NCI-H1105 treated with DMSO at 0.1 percent for 48 hours (cell line): Measurements from ENCODE around the gene PLXNA1.

Experiments used
- DNase-seq: peaks from one replicate; lab custom pipeline; 2025; lab: John Stamatoyannopoulos, UW

Gene PLXNA1

DNA sequence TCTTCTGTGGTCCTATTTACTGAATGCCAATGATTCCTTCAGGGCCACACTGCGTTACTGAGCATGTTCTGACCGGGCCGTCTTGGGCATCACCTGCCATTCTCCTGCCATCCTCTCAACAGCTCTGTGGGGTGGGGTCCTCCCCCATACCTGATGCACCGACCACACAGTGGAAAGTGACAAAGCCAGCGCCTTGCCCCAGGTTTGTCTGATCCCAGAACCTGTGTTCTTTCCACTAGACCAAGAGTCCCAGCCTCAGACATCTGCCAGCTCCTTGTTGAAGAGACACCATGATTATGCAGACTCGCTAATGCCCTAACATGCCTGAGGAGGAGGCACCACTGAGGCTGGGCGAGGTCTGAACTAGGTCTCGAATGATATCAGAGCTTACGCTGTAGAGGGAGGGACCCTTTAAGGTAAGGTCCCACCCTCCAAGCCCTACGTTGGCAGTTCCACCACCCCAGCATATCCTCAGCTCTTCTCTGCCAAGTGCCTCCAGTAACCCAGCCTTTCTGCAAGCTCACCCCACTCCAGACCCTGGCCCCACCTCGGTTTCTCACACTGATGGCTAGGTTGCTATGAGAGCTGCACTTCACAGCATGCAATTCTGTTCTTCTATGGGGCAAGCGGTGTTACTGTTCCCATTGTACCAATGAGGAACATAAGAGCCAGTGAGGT, 29.8 kb upstream of the PLXNA1 start:
- DNase-seq, result no peak

DNA sequence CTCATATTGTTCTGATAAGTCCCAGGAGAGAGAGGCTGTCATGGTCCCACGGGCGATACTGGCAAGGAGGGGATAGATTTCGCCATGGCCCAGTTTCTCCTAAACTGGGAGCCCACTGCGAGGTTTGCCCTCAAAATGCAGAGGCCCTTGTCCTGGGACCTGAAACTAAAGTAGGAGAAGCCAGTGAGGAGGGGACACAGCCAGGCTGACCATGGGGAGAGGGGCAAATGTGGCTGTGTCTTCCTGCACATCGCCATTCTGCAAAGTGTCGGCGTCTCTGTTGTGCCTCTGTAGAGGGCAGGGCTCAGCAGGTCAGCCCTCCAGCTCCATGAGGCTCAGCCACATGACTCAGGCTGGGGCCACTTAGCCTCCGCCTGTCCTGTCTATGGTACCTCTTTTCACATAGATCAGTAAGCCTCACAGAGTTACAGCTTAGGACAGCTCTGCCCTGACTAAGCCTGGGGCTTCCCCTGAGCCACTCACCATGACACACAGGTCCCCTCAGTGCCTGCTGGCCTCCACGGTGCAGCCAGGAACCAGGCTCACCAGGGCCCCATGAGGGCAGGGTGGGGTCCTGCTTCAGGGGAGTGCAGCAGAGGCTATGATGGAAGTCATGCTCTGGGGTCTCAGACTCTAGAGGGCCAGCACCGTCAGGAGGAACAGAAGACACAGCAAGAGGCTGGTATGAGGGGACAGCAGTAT, 28.6 kb upstream of the PLXNA1 start:
- no peak for DNase-seq

DNA sequence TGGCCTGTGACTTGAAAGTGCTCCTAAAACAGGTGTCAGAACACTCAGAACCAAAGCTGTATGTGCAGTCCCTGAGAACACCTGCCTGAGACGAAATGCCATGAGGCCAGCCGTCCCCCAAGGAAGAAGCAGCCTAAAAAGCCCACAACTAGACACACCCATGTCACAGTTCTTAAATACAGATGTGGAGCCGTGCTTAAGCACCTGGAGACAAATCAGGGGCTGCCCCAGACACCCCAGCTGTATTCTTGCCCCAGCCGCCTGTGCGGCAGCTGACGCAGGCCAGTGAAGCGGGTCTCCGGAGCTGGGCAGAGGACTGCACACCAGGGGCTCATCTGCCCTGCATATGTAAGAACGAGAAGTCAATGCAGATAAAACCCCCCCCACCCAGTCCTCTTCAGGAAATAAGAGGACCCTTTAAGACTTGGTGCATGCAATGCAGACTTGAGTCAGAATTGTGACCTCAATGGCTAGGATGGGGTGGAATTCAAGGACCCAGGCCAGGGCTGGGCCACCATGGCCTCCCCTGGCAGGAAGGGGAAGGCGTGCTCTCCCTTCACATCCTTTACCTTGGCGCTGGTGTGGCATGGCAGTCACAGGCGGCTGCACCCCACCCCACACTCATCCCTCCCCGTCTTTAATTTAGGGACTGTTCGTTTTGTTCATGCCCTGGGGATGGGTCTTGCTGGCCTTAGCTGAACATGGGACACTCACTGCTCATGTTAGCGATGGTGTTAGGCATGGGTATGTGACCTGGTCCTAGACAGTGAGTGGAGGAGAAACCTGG, 27.7 kb upstream of the PLXNA1 start:
- DNase-seq, result no peak

DNA sequence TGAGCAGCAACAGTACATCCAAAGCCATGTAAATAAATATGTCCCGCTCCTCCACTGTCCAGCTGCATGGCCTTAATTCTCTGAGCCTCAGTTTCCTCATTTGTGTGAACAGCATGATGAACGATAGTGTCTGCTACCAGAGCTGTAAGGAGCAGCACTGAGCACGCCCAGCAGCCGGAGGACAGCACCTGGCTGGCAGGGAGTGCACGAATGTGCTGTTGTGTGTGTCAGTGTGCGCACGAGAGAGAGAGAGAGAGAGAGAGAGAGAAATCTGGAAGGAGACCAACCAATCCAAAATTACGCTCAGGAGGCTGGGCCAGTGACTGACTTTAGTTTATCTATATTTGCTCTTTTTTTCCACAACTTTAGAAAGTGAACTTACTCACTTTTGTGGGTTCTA, 26.6 kb upstream of the PLXNA1 start:
- DNase-seq, result no peak

DNA sequence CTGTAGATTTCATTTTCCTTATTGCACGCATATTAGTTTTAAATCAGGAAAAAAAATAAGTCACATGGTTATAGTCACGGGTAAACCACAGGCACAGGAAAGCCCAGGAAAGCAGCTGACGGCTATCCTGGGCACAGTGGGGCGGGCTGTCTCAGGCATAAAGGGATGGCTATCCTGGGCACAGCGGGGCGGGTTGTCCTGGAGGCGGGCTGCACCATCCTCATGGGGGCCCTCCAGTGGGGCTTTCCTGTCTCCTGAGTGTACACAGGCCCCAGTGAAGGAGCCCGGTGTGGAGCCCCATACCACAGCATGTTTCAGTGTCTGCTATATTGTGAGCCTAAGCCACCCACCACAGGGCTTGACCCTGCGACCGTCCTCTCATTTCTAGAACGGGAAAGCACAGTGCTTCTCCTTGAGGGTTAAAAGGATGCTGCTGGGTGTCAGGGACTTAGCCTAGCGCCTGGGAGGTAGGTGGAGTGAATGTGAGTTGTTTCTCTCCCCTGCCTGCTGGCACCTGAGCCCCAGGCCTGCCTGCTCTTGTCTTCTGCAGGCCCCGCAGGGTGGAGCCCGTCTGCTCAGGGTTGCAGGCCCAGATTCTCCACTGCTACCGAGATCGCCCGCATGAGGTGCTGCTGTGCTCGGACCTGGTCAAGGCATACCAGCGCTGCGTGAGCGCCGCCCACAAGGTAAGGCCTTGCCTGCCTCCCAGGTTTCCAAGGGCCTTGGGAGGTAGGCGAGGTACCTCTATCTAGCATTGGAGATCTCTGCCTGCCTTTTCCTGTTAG, 25.9 kb upstream of the PLXNA1 start:
- DNase-seq, result no peak

DNA sequence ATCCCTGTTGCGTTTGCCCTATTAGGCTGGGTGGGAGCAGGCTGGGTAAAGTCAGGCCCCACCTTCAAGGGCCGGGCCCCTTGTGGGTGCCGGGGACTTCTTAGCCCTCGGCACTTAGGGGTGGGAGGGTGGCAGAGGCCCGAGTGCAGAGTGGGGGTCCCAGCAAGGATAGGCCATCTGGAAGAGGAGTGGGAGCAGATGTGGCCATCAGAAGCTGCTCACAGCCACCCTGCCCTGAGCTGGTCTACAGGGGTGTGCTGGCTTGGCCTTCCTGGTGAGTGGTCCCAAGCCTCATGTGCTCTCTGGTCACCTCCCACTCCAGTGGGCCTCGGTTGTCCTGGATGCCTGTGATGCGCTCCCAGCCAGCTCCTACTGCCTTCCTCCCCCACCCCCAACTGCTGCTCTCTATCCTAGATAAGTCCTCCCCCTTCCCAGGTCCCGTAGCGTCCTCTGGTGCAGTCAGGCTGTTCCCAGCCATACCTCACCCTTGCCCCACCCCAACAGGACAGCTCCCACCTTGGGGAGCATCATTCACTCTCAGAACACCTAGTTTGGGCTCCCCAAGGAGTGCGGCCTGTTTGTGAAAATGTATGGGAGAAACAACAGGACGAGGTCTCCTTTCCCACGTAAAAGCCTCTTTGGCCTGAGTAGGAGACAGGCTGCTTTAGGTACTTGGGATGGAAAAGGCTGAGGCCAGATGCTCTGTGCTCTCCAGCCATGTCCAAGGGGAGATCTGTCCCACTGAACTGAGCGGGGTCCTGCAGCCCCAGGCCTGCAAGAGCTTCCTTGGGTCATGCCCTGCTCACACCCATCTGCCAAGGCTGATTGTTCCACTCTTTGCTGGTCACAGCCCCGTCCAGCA, 24.9 kb upstream of the PLXNA1 start:
- no peak for DNase-seq

DNA sequence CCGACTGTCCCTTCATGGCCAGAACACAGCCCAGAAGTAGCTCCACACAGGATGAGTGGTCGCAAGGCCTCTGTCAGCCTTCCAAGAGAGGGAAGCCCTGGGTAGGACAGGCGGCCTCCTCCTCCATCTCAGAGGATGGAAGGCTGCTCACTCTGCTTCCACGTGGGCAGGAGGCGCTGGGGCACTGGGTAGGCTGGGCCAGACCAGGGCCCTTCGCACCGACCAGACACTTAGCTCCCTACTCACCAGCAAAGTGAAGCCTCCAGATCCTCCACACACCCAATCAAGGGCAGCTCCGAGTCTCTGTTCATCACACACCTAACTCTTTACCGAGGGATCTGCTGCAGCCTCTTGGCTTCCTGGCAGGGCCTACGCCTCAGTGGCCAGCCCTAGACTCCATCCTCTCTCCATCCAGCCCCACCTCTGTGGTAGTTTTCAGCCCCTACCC, 24.3 kb upstream of the PLXNA1 start:
- DNase-seq, result no peak

DNA sequence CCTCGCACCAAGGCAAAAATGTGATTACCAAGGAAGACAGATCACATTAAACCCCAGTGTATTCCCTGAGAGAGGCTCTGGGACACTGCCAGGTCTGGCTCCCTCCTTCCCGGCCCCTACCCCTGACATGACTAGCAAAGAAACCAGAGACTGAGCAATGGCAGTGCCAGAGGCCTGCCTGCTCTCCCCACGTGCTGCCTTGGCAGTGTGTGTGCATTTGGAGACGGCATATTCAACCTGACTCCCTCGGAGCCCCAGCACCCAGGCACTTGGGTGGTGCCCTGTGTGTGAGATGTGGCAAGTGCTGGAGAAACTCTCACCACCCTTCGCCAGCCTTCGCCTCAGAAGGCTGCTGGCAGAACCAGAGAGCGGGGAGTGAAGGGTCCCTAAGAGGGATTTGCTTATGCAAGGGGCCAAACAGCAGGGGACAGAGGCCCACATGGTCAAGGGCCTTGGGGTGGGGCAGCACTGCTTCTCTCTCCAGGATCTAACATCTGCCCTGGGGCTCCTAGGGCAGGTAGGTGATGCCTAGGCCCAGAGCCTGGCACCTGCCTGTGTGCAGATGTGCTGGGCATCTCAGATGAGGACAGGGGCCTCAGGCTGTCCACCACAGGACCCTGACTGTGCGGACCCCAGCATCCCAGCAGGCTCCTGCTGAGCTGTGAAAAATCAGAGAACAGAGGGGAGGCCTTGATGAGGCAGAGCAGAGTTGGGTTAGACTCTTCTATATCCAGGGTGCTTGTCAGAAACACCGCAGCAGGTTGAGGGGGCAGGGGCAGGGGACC, 23.6 kb upstream of the PLXNA1 start:
- DNase-seq, result no peak

DNA sequence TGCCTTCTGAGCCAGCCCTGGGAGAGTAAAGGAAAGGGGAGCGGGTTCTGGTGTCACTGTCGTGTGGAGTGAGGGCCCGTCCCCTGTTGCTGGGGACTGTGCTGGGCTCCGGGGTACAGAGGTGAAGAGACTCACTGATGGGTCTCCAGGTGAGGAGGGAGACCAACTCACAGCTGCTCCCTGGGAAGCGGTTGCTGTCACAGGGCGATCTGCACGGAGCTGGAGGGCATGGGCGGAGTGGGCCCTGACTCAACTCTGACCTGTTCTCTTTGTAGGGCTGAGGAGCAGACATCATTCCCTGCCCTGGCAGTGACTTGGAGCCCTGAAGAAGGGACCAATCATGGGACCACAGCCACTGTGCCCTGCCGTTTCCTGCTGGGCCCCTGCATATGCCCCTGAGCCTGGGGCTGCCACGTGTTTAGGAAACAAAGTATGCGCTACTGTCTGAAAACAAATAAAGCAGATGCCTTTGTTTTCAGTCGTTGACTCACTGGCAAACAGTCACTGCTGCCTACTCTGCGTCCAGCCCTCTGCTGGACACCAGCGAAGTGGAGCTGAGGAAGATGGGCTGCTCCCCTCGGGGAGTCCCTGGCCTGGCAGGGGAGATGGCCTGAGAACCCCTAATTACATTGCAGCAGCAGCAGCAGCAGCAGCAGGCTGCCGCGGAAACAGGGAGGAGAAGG, 22.9 kb upstream of the PLXNA1 start:
- DNase-seq, result no peak

DNA sequence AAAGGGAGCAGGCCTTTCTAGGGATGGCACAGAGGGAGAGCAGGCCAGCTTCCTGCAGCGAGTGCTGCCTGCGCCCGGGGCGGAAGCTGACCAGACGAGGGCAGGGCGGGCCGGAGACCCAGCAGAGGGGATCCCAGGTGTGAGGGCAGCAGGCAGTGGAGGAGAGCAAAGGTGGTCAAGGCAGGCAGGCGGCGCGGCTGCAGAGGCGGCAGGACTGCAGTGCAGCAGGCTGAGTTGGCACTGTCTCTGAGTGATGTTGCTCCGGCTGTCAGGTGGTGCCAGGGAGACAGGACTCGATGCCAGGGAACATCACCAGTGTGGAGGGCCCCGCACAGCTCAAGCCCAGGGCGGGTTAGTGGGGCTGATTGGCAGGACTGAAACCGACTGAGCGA, 22.3 kb upstream of the PLXNA1 start:
- DNase-seq, result no peak

DNA sequence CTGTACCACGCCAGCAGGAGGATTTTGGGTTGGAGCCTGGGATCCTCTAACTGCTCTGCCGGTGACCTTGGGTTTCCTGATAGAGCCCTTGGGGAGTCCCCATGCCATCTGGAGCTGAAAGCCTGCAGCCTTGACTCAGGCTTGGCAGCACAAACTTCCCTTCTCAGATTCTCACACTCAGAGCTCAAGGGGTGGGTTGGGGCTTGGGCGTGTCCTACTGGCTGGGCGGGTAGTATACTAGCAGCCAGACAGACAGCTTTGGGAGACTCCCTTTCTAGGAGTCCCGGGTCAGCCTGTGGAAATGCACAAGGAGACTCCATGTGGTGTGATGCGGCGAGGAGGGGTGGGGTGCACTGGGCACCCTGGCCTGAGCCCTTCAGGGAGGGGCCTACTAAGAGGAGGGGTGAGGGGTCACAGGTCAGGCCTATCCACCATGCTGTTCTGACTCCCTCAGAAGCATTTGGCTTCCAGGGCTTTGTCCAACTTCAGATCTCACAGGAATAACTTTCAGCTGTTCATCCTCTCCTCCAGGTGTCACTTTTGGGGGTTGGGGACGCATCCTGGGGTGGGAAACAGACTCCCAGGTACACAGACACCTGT, 21.6 kb upstream of the PLXNA1 start:
- DNase-seq, result no peak

DNA sequence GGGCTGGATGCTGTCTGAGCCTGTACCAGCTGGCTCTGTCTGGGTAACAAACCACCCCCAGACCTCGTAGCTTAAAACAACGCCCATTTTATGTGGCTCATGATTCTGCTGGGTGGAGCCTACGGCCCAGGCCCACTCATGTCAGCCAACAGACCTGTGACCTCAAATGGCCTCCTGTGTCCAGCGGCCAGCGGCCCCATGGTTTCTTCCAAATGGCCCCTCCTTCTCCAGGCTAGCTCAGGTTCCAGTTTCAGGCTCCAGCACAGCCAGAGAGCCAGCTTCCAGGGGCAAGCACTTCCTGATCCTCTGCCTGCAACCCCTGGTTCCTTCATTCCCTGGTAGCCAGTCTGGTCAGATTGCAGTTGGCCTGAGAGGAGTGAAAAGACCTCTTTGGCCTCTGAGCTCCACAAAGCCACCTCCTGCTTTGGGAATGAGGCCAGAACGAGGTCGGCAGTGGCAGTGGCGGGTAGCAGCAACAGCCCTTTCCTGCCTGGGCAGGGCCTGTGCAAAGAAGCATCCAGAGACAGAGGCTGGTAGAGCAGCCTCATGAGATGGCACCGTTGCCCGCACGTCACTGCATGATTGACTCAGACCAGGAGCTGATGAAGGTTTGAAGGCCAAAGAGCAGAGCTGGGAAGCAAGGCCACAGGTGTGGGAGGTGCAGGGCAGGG, 21.0 kb upstream of the PLXNA1 start:
- DNase-seq, result no peak

DNA sequence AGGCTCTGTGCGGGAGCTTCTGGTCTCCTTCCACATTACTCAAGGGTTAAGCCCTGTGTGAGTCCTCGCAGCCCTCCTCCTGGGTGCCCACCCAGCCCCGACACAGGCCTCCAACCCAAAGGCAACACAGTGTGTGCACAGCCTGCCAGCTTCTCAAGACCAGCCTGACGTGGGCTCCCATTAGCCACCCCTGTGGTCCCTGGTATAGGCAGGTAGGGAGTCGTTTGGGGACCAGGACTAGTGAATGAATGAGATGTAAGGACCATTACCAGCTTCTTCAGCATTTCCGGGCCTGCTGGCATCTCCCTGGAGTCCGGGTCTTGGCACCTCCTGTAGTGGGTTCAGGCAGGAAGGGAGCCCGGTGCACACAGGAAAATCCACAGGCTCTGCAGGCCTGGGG, 20.2 kb upstream of the PLXNA1 start:
- no peak for DNase-seq

DNA sequence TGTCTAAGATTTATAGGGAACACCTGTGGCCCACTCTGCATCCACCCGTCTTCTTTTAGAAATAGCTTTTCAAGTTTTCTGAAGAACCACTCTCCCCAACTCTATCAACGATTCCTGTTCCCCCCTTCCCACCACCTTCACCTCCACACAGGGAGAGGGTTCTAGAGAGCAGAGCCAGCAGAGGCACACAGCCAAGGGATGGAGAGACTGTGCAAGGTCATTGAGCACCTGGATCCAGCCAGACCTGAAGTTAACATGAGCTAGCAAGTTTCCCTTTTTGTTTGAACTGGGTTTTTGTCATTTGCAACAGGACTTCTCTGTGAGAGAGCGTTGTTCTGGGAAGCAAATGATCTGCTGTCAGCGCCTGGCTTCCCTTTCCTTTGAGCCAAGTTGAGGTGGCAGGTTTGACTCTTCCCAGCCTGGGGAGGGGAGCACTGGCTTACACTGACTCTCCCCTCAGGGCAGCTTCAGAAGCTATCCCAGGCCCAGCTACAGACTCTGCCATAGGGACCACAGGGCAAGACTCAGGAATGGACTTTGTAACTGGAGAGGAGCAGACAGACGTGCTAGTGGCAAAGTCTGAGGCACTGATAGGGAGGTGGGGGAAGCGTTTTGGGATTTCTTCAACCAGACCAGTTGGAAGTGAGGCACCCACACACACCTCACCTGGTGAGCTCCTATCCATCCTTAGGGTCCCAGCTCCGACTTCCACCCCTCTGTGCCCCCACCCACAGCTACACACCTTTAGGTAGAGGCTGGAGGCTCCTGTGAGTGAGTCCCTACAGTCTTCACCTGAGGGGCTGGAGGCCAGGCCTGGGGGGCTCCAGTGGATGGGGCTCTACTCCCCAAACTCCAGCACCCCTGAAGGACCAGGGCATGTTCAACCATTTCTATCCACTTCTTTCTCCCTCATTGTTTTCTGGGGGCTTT, 19.4 kb upstream of the PLXNA1 start:
- no peak for DNase-seq

DNA sequence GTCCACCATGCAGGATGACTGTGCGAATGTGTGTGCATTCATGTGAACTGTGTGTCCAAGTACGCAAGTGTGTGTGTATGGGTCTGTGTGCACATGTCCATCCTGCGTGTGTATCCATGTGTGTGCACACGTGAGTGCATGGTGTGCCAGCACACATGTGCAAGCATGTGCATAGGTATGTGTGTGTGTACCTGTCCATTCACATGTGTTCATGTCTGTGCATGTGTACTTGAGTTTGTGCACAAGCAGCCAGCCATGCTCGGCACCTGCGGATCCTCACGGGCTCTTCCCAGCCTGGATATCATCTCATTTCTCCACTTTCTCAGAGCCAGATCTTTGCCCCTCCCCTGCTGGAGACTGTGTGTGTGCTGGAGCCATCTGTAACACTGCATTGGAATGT, 18.7 kb upstream of the PLXNA1 start:
- no peak for DNase-seq

DNA sequence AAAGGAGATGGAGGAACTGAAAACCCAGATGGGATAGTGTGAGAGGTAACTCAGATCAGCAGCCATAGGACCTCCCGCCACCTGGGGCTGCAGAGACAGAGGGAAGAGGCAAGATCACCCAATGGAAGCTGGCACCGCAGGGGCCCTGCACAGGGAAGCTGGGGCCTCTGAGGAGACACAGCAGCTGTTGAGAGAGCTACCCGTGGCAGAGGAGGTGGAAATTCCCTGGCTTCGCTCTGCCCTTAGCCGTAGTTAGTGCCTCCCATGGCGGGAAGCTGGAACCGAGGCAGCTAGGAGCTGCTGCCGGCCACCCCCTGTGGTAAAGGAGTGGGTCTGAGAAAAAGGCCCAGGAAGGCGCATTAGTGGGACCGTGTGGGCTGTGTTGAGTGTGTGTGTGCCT, 18.0 kb upstream of the PLXNA1 start:
- DNase-seq, result no peak

DNA sequence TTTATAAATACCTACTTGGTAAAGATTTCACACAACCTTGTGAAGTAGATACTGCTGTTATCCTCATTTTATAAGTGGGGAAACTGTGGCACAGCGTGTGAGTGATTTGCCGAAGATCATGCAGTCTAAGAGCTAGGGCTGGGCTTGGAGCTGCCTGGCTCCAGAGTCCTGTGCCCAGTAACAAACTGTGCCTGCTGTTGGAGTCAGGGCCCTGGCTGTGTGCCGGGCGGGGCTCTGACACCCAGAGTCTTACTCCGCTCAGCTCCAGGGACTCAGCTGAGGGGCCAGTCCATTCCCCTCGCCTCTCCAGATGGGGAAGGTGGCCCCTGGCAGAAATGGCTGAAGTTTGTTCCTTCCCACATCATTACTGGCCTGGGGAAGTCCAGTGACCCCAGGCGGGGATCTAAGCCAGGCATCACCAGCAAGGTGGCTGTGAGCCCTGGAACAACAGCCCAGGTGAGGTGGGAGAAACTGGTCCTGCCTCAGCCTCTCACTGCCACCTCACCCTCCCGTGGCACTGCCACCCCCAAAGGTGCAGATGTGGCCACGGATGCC, 17.3 kb upstream of the PLXNA1 start:
- DNase-seq, result no peak

DNA sequence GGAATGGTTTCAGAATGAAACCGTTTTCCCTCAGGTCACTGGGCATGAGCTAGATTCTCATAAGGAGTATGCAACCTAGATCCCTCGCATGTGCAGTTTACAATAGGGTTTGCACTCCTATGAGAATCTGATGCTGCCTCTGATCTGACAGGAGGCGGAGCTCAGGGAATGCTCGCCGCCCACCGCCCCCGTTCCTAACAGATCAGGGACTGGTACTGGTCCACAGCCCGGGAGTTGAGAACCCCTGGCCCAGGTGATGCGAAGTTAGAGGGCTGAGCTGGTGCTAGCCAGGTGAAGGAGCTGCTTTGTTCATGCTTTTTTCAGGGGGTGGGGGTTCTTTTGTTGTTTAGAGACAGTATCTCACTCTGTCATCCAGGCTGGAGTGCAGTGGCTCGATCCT, 15.5 kb upstream of the PLXNA1 start:
- no peak for DNase-seq
